Peyer's patch (tissue), 4 donors: ENCODE results near the gene VENTX. TPM values are rescaled to one million over a fixed set of nuclear protein-coding genes. Genes with fewer than 3 reads are reported as not detected.

ENCODE experiments used
- DNase-seq, 3 donors: peaks; one replicate each; pipeline ENCODE4 v3.0.0-alpha.2; 2017 to 2019
- H3K27ac ChIP-seq, 4 donors: fragments of 200-600 bp; sonication (generic); one replicate each; pipeline ENCODE4 v1.5.1; 2016 to 2019
- H3K27me3 ChIP-seq, 2 donors: fragments of 200-600 bp; sonication (generic); one replicate each; pipeline ENCODE4 v1.5.1; 2019
- H3K36me3 ChIP-seq, 3 donors: fragments of 200-600 bp; sonication (generic); one replicate each; pipeline ENCODE4 v1.5.1; 2016 to 2019
- H3K4me1 ChIP-seq, 4 donors: fragments of 200-600 bp; sonication (generic); one replicate each; pipeline ENCODE4 v1.5.1; 2016 to 2019
- H3K4me3 ChIP-seq, 4 donors: fragments of 200-600 bp; sonication (generic); 1 replicate in 3 of 4; 2 replicates in 1 of 4; pipeline ENCODE4 v1.5.1; 2016 to 2019; ENCODE audit warnings: mild to moderate bottlenecking in 1 of 4
- H3K9me3 ChIP-seq, 4 donors: fragments of 200-600 bp; sonication (generic); one replicate each; pipeline ENCODE4 v1.5.1; 2016 to 2019; ENCODE audit warnings: mild to moderate bottlenecking in 1 of 4
- CTCF ChIP-seq, 6 experiments: fragments of 450-650 bp in 4 of 6; fragments of 200-600 bp in 2 of 6; sonication (generic) in 1 of 6; IDR thresholded peaks; one replicate each; pipeline ENCODE4 v1.5.1; 2017 to 2019; ENCODE audit warnings: antibody characterized with exemption in 6 of 6, mild to moderate bottlenecking in 3 of 6, moderate library complexity in 1 of 6
- POLR2A ChIP-seq, 2 donors: fragments of 450-650 bp; IDR thresholded peaks; one replicate each; pipeline ENCODE4 v1.5.1; 2017; ENCODE audit warnings: antibody characterized with exemption in 2 of 2, mild to moderate bottlenecking in 2 of 2, moderate library complexity in 2 of 2
- total RNA-seq, 4 donors: library from RNA; depleted of rRNA; stranded (reverse); fragments of >200 nt; gene quantifications; one replicate each; pipeline ENCODE4 v1.1.0, GENCODE V29; 2016

VENTX gene
- total RNA-seq, 4 donors from 2014 or later, result 0.54 TPM; not detected in 3

DNA sequence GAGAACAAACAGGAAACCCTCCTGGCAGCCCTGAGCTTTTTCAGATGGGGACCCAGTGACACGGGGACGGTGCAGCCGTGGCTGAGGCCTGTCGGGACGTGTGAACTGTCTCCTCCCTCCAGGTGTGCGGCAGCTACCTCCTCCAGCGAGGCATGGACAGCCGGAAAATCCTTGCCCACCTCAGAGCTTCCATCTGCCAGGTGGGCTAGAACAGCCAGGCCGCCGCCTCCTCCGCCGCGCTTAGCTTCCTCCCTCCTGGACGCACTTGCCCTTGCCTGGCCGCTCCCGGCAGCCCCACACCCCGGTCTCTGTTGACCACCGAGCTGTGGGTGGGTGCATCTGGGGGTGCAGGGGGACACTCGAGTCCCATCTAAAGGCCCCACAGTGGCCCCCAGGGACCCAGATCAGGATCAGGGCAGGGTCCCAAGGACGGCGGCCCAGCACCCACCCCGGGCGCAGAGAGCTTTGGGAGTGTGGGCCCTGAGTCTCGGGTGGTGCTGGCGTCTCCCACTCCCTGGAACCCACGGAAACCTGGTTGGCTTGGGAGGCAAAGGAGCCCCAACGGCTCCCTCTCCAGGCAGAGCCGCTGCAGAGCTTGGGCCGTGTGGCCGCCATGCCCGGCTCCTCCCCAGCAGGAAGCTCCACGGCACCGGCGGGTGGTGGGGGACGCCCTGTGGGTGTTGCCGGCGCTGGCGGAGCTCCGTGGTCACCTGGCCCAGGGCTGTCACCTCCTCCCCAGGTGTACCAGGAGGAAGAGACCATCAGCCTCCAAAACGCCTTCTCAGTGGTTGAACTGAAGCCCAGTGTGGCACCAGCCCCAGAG is 40.5 kb upstream of the VENTX start:
- H3K27me3 ChIP-seq, result no peaks in the 10 kb centered on the region
- TF ChIP-seq POLR2A (IDR thresholded peaks at IDR 0.05) (no peak), CTCF (IDR thresholded peaks at IDR 0.05) (no peak)
- H3K27ac ChIP-seq, result no peak overlapping the region
- no peak for DNase-seq
- no peaks in the 10 kb centered on the region for H3K9me3 ChIP-seq
- H3K36me3 ChIP-seq, result no peaks in the 10 kb centered on the region
- no peak overlapping the region for H3K4me3 ChIP-seq
- no peaks in the 10 kb centered on the region for H3K4me1 ChIP-seq

- H3K36me3 ChIP-seq, result no peaks in the 10 kb centered on the region
- no peak for DNase-seq
Observed at GRCh38 chr10:133197786-133198185, 39.9 kb upstream of the VENTX start.

DNA sequence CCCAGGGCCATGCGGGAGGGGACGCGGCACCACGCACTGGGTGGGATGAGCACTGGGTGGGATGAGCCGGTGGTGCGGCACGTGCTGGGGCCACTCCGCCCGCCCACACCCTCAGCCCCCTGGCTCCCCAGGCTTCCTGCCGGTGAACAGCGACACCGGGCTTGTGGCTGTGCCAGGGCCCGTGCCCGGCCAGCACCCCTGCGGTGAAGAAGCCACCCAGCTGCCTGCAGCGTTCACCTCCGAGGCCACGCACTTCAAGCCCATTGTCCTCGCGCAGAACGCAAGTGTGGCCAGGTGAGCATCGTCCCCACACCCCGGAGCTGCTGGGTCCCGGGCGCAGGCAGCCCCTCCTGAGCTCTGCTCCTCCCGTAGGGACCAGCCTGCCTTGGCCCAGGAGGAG is 39.4 kb upstream of the VENTX start:
- Histone ChIP-seq H3K36me3 (no peaks in the 10 kb centered on the region), H3K9me3 (no peaks in the 10 kb centered on the region), H3K4me1 (no peaks in the 10 kb centered on the region), H3K4me3 (no peak overlapping the region), H3K27me3 (no peaks in the 10 kb centered on the region), H3K27ac (no peak overlapping the region)
- DNase-seq, result no peak
- TF ChIP-seq CTCF (IDR thresholded peaks at IDR 0.05), result no peak
- no peak for TF ChIP-seq POLR2A (IDR thresholded peaks at IDR 0.05)

More at GRCh38 chr10:133197786-133198185, 39.9 kb upstream of the VENTX start:
- TF ChIP-seq CTCF (IDR thresholded peaks at IDR 0.05) (no peak), POLR2A (IDR thresholded peaks at IDR 0.05) (no peak)
- Histone ChIP-seq H3K4me3 (no peak overlapping the region), H3K9me3 (no peaks in the 10 kb centered on the region), H3K27ac (no peak overlapping the region), H3K4me1 (no peaks in the 10 kb centered on the region), H3K27me3 (no peaks in the 10 kb centered on the region)

DNA sequence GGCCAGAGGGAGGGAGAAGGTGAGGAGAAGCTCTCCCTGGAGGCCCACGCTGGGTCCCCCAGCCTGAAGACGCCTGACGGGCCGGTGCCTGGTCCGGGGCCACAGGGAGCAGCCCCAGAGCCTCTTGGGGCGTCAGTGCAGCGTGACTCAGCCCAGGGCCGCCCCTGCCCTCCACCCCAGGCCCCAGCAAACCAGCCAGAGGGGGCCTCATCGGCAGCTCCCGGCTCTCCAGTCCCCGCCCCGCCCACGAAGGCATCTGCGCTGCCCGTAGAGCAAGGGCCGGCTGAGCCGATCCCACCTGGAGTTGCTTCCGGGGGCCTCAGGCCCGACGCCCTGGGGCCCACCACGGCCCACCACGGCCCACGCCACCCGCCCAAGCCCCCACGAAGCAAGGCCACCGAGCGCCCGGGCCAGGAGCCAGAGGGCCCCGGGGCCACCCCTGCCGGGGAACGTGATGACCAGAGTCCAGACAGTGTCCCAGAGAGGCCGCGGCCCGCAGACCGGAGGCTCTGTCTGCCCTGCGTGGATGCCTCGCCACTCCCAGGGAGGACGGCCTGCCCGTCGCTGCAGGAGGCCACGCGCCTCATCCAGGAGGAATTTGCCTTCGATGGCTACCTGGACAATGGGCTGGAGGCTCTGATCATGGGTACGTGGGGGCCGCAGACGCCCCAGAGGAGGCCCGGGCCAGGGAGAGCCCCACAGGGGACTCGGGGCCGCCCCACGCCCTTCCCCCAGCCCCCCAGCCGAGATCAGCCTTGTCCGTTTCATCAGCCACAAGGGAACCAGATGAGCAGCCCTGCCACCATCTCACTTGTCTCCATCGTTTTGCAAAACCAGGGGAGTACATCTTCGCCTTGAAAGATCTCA is 38.8 kb upstream of the VENTX start:
- Histone ChIP-seq H3K4me3 (no peak overlapping the region), H3K27ac (no peak overlapping the region), H3K27me3 (no peaks in the 10 kb centered on the region), H3K36me3 (no peaks in the 10 kb centered on the region), H3K4me1 (no peaks in the 10 kb centered on the region), H3K9me3 (no peaks in the 10 kb centered on the region)
- TF ChIP-seq POLR2A (IDR thresholded peaks at IDR 0.05) (no peak), CTCF (IDR thresholded peaks at IDR 0.05) (no peak)
- no peak for DNase-seq

DNA sequence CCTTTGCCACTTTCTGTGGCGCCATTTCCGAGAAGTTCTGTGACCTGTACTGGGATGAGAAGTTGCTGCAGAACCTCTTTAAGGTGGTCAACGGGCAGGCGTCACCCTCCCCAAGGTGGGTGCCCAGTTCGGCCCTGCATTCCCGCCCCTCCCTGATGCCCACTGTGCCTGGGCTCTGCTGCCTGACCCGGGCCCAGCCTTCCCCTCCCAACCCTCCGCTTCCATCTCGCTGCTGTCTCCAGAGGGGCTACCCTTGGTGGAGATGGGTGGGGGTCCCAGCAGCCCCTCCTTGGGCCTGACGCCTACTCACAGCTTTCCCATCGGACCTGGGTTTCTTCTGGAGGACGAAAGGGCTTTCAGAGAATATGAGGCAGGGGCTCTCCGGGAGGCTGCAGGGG is 38.2 kb upstream of the VENTX start:
- Histone ChIP-seq H3K9me3 (no peaks in the 10 kb centered on the region), H3K4me3 (no peak overlapping the region), H3K4me1 (no peaks in the 10 kb centered on the region), H3K36me3 (no peaks in the 10 kb centered on the region), H3K27ac (no peak overlapping the region), H3K27me3 (no peaks in the 10 kb centered on the region)
- DNase-seq, result no peak
- no peak for TF ChIP-seq CTCF (IDR thresholded peaks at IDR 0.05)
- TF ChIP-seq POLR2A (IDR thresholded peaks at IDR 0.05), result no peak
